IPS-18c (cell line): Measurements from ENCODE around the gene LRRTM4.

Experiments
- H3K4me3 ChIP-seq: 2 replicates; pipeline ENCODE4 v1.7.0; 2013; ENCODE audit warnings: low read depth, mild to moderate bottlenecking, low read length, moderate library complexity; ENCODE audit not compliant: insufficient read depth
- H3K9me3 ChIP-seq: one replicate; pipeline ENCODE4 v1.6.1; 2013; ENCODE audit warnings: mild to moderate bottlenecking, low read length, moderate library complexity; ENCODE audit not compliant: control insufficient read depth, insufficient read depth

Gene LRRTM4

DNA sequence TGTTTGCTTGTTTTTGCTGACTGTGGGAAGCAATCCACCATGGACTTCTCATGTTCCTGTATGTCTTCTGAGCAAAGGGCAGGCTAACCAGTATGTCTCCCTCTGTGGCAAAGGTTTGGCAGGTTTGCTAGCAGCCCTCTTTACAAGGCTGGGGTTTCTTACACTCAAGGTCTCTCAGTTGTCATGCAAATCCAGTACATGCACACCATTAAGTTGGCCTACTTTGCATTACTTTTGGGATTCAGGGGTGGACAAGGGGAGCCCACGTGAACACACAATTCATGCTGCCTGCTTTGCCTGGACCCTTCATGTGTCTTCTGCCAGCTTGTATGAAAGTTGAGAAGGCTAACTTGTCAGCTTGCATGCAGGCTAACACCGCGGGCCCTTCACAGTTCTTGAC lies 134.9 kb downstream of the LRRTM4 start:
- Histone ChIP-seq H3K4me3 (no peak overlapping the region), H3K9me3 (no peaks in the 10 kb centered on the region)

DNA sequence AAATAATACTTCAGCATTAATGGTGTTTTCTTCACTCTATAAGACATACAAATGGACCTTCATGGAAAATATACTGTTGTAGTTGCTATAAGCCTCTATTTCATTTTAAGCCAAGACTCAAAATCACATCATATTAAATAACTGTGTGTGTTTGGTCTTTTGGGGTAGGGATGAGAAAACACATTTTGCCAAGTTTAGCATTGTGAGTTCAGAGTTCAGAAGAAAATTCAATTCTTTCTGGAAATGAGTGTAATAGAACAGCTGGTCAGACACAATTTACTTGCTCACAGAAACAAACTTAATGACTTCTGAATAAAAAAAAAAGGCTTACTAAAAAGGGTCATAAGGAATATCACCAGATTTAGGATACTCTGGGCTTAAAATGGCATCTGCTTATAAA lies 149.5 kb downstream of the LRRTM4 start:
- Histone ChIP-seq H3K4me3 (no peak overlapping the region), H3K9me3 (no peaks in the 10 kb centered on the region)

GRCh38 chr2:77370511-77370910 lies 151.7 kb downstream of the LRRTM4 start:
- H3K9me3 ChIP-seq: no peaks in the 10 kb centered on the region
- H3K4me3 ChIP-seq: no peak overlapping the region

GRCh38 chr2:77363277-77363676 lies 158.9 kb downstream of the LRRTM4 start:
- no peaks in the 10 kb centered on the region for H3K9me3 ChIP-seq
- no peak overlapping the region for H3K4me3 ChIP-seq

GRCh38 chr2:77348821-77349220 lies 173.4 kb downstream of the LRRTM4 start:
- Histone ChIP-seq H3K9me3 (no peaks in the 10 kb centered on the region), H3K4me3 (no peak overlapping the region)

GRCh38 chr2:77336013-77336412 lies 186.2 kb downstream of the LRRTM4 start:
- Histone ChIP-seq H3K4me3 (no peak overlapping the region), H3K9me3 (no peaks in the 10 kb centered on the region)

DNA sequence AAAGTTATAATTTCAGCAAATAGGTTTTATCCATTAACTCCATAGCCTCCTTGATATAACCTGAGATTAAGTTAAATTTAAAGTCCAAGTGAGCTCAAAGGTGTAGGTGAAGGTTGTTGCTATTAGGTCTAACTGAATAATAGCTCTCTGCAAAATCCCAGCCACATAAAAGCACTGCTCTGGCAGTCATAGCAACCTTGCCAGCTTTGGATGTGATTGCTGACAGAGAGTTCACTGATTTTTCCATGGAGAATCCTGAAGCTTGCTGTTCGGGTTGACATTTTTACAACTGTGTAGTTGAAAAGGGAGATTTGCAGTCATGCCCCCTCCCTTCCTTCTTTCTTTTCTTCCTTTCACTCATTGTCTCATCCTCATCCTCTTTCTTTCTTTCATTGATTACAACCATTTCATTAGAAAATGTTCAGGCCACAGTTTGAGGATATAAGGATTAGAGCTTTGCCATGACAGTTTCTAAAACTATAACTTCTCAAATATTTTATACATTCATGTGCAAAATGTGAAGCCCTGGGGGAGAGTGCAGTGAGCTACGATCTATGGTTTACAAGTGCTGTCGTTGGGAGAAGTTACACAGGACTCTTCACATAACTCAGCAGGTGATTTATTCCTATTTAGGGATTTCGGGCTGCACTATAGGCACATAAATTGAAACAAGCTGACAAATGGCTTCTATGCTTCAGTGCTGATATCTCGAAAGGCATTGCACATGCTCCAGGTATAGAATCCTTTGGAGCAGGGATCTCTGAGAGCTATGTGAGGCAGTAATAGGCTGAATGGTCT lies 193.8 kb downstream of the LRRTM4 start:
- no peak overlapping the region for H3K4me3 ChIP-seq
- H3K9me3 ChIP-seq: no peaks in the 10 kb centered on the region

GRCh38 chr2:77325395-77325794 lies 196.8 kb downstream of the LRRTM4 start:
- H3K9me3 ChIP-seq: peaks cover 2% of the 10 kb centered on the region
- no peak overlapping the region for H3K4me3 ChIP-seq

GRCh38 chr2:77322431-77322830 lies 199.7 kb downstream of the LRRTM4 start:
- H3K9me3 ChIP-seq: peaks cover 2% of the 10 kb centered on the region
- no peak overlapping the region for H3K4me3 ChIP-seq

GRCh38 chr2:77314721-77315120 lies 207.5 kb downstream of the LRRTM4 start:
- no peak overlapping the region for H3K4me3 ChIP-seq
- H3K9me3 ChIP-seq: no peaks in the 10 kb centered on the region

DNA sequence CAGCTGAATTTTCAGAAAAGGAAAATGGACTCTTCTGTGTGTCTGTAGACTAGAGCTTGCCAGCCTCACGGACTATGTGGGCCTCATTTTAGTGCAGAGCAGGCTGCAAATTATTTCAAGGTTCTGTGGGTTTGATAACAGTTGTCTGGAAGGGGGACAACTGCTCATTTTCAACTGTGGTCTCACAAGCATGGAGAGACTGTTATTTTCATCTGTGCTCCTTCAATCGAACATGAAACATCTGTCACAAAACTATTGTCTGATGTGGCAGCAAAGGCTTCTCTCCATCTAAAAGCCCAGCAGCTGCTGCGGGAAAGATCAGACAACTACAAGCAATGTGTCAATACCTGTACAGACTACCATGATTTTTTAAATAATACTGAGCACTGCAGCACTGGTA lies 211.8 kb downstream of the LRRTM4 start:
- Histone ChIP-seq H3K9me3 (no peaks in the 10 kb centered on the region), H3K4me3 (no peak overlapping the region)

DNA sequence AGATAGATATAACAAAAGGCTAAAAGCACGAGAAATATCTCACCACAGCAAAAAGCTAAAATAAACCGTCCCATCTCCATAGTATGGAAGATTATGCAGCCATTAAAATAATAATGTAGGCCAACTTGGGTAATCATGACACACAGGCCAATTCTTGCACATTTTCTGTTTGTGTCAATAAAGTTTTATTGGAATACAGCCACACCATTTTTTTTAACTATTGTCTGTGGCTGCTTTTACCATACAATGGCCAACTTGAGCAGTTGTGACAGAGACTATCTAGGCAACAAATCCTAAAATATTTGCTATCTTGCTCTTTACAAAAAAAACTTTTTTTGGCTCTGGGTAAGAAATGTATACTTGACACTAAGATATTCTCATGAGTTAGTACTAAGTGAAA lies 212.5 kb downstream of the LRRTM4 start:
- Histone ChIP-seq H3K9me3 (no peaks in the 10 kb centered on the region), H3K4me3 (no peak overlapping the region)

- Histone ChIP-seq H3K9me3 (no peaks in the 10 kb centered on the region), H3K4me3 (no peak overlapping the region)
These were observed 220.7 kb downstream of the LRRTM4 start for GRCh38 chr2:77301441-77301840.

DNA sequence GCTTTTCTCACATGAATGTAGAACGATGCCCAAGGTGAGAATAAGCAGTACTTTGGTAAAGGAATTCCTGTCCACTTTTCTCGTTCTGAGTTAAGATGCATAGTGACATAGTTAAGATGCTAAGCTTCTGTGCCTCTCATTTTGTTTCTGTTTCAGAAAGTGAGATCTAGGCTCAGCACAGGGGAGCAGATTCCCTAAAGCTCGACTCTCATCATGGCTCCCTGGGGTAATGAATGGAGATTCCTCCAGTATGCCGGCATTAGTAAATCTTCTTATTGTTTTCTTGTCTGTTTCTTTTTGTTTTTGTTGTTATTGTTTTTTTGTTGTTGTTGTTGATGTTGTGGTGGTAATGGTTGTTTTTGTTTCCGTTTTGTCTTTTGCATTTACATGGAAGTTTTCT lies 225.4 kb downstream of the LRRTM4 start:
- no peaks in the 10 kb centered on the region for H3K9me3 ChIP-seq
- H3K4me3 ChIP-seq: no peak overlapping the region

- Histone ChIP-seq H3K4me3 (no peak overlapping the region), H3K9me3 (no peaks in the 10 kb centered on the region)
These were observed 227.7 kb downstream of the LRRTM4 start for GRCh38 chr2:77294474-77294873.

- H3K9me3 ChIP-seq: no peaks in the 10 kb centered on the region
- H3K4me3 ChIP-seq: no peak overlapping the region
These were observed 237.8 kb downstream of the LRRTM4 start for GRCh38 chr2:77284353-77284752.

DNA sequence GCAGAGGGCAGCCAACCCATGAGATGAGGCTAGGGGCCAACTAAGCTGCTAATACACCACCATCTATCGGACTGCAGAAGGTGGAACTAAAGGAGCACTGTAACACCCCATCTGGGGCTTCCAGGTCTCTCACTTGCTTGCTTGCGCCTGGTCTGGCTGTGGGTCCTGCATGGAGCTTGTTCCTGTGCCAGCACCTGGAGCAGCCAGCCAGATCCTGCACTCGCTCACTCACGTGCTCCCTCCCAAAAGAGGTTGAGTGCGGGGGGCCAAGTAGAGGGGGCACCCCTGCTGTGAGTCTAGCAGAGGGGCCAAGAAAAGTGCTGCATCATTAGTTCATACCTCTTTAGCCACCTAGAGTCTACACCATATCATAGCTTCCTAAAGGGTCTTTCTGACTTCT lies 250.9 kb downstream of the LRRTM4 start:
- Histone ChIP-seq H3K4me3 (no peak overlapping the region), H3K9me3 (no peaks in the 10 kb centered on the region)

DNA sequence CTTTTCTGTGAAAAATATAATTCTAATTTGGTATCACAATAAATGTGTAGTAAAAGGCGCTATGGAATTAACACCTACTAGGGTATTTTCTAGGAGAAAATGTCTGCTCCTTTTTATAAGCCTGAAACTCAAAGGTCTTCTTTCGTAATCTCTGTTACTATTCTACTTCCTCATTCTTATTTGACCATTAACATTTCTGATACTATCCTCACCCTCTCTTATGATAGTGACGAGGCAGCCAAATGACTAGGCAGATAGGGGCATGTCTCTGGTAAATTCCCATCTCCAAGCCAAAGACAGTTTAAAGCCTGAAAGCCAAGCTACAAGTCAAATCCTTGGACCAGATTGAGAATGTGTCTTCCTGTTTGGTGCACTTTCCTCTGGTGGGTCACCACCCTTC lies 251.7 kb downstream of the LRRTM4 start:
- no peaks in the 10 kb centered on the region for H3K9me3 ChIP-seq

GRCh38 chr2:77268626-77269025 lies 253.6 kb downstream of the LRRTM4 start:
- Histone ChIP-seq H3K9me3 (no peaks in the 10 kb centered on the region), H3K4me3 (no peak overlapping the region)

More for the DNA sequence above, 251.7 kb downstream of the LRRTM4 start:
- no peak overlapping the region for H3K4me3 ChIP-seq
